ENCODE results near the gene SSBP3.

Gene SSBP3

GRCh38 chr1:54377040-54377691 lies 29.0 kb downstream of the SSBP3 start:
- Mint-ChIP-seq H3K4me1 (ENCODE audit: low read depth) (peaks cover 87% of the 10 kb centered on the region), H3K27me3 (no peaks in the 10 kb centered on the region), H3K36me3 (ENCODE audit: low read depth) (peaks cover 25% of the 10 kb centered on the region), H3K27ac (peak overlapping the region; percentile 51), H3K4me3 (peak overlapping the region; percentile 33), H3K9me3 (no peaks in the 10 kb centered on the region)
- no peak for DNase-seq

GRCh38 chr1:54376430-54377039 lies 29.7 kb downstream of the SSBP3 start:
- H3K4me1 Mint-ChIP-seq (ENCODE audit: low read depth), result peaks cover 89% of the 10 kb centered on the region
- H3K27me3 Mint-ChIP-seq, result no peaks in the 10 kb centered on the region
- no peaks in the 10 kb centered on the region for H3K9me3 Mint-ChIP-seq
- H3K4me3 Mint-ChIP-seq, result peak overlapping the region; percentile 33
- H3K27ac Mint-ChIP-seq, result peak overlapping the region; percentile 51
- H3K36me3 Mint-ChIP-seq (ENCODE audit: low read depth), result peaks cover 23% of the 10 kb centered on the region
- peak; percentile 54 for DNase-seq

- peaks cover 87% of the 10 kb centered on the region for H3K4me1 Mint-ChIP-seq (ENCODE audit: low read depth)
- H3K36me3 Mint-ChIP-seq (ENCODE audit: low read depth), result peaks cover 21% of the 10 kb centered on the region
- no peaks in the 10 kb centered on the region for H3K27me3 Mint-ChIP-seq
- DNase-seq, result no peak
- H3K9me3 Mint-ChIP-seq, result no peaks in the 10 kb centered on the region
- peak overlapping the region; percentile 51 for H3K27ac Mint-ChIP-seq
- H3K4me3 Mint-ChIP-seq, result no peak overlapping the region
Observed at GRCh38 chr1:54375712-54376429, 30.3 kb downstream of the SSBP3 start.

- Mint-ChIP-seq H3K36me3 (ENCODE audit: low read depth) (peaks cover 23% of the 10 kb centered on the region), H3K27ac (no peak overlapping the region), H3K4me1 (ENCODE audit: low read depth) (peaks cover 82% of the 10 kb centered on the region), H3K27me3 (no peaks in the 10 kb centered on the region), H3K4me3 (no peak overlapping the region), H3K9me3 (no peaks in the 10 kb centered on the region)
- no peak for DNase-seq
Observed at GRCh38 chr1:54375298-54375697, 30.9 kb downstream of the SSBP3 start.

GRCh38 chr1:54374766-54375165 lies 31.4 kb downstream of the SSBP3 start:
- DNase-seq, result no peak
- Mint-ChIP-seq H3K9me3 (no peaks in the 10 kb centered on the region), H3K4me1 (ENCODE audit: low read depth) (peaks cover 80% of the 10 kb centered on the region), H3K36me3 (ENCODE audit: low read depth) (peaks cover 25% of the 10 kb centered on the region), H3K27ac (peak overlapping the region; percentile 24), H3K27me3 (no peaks in the 10 kb centered on the region), H3K4me3 (no peak overlapping the region)

- DNase-seq, result no peak
Observed at GRCh38 chr1:54372978-54373377, 33.2 kb downstream of the SSBP3 start.

GRCh38 chr1:54371942-54372275 lies 34.3 kb downstream of the SSBP3 start:
- Mint-ChIP-seq H3K36me3 (ENCODE audit: low read depth) (peaks cover 22% of the 10 kb centered on the region), H3K27me3 (no peaks in the 10 kb centered on the region), H3K4me3 (no peak overlapping the region), H3K9me3 (no peaks in the 10 kb centered on the region), H3K27ac (no peak overlapping the region), H3K4me1 (ENCODE audit: low read depth) (peaks cover 64% of the 10 kb centered on the region)
- DNase-seq, result no peak

More at GRCh38 chr1:54372978-54373377, 33.2 kb downstream of the SSBP3 start:
- Mint-ChIP-seq H3K27me3 (no peaks in the 10 kb centered on the region), H3K4me3 (no peak overlapping the region), H3K4me1 (ENCODE audit: low read depth) (peaks cover 74% of the 10 kb centered on the region), H3K27ac (no peak overlapping the region), H3K36me3 (ENCODE audit: low read depth) (peaks cover 24% of the 10 kb centered on the region), H3K9me3 (no peaks in the 10 kb centered on the region)

GRCh38 chr1:54371038-54371941 lies 34.9 kb downstream of the SSBP3 start:
- peaks cover 58% of the 10 kb centered on the region for H3K4me1 Mint-ChIP-seq (ENCODE audit: low read depth)
- no peaks in the 10 kb centered on the region for H3K27me3 Mint-ChIP-seq
- H3K36me3 Mint-ChIP-seq (ENCODE audit: low read depth), result peaks cover 22% of the 10 kb centered on the region
- H3K27ac Mint-ChIP-seq, result no peak overlapping the region
- DNase-seq, result no peak
- H3K9me3 Mint-ChIP-seq, result no peaks in the 10 kb centered on the region
- H3K4me3 Mint-ChIP-seq, result no peak overlapping the region

GRCh38 chr1:54370287-54370989 lies 35.8 kb downstream of the SSBP3 start:
- Mint-ChIP-seq H3K4me1 (ENCODE audit: low read depth) (peaks cover 60% of the 10 kb centered on the region), H3K36me3 (ENCODE audit: low read depth) (peaks cover 24% of the 10 kb centered on the region), H3K27ac (no peak overlapping the region), H3K27me3 (no peaks in the 10 kb centered on the region), H3K9me3 (no peaks in the 10 kb centered on the region), H3K4me3 (no peak overlapping the region)
- no peak for DNase-seq

- H3K4me3 Mint-ChIP-seq, result no peak overlapping the region
- no peak overlapping the region for H3K27ac Mint-ChIP-seq
- no peaks in the 10 kb centered on the region for H3K27me3 Mint-ChIP-seq
- DNase-seq, result no peak
- H3K4me1 Mint-ChIP-seq (ENCODE audit: low read depth), result peaks cover 59% of the 10 kb centered on the region
- peaks cover 17% of the 10 kb centered on the region for H3K36me3 Mint-ChIP-seq (ENCODE audit: low read depth)
- H3K9me3 Mint-ChIP-seq, result no peaks in the 10 kb centered on the region
Observed at GRCh38 chr1:54367613-54368012, 38.6 kb downstream of the SSBP3 start.

GRCh38 chr1:54365847-54366246 lies 40.3 kb downstream of the SSBP3 start:
- Mint-ChIP-seq H3K36me3 (ENCODE audit: low read depth) (peaks cover 17% of the 10 kb centered on the region), H3K27me3 (no peaks in the 10 kb centered on the region), H3K9me3 (no peaks in the 10 kb centered on the region), H3K27ac (no peak overlapping the region), H3K4me1 (ENCODE audit: low read depth) (peaks cover 61% of the 10 kb centered on the region), H3K4me3 (no peak overlapping the region)
- DNase-seq, result no peak

- DNase-seq, result no peak
- H3K36me3 Mint-ChIP-seq (ENCODE audit: low read depth), result peaks cover 15% of the 10 kb centered on the region
- peaks cover 64% of the 10 kb centered on the region for H3K4me1 Mint-ChIP-seq (ENCODE audit: low read depth)
- H3K27ac Mint-ChIP-seq, result no peak overlapping the region
- H3K9me3 Mint-ChIP-seq, result no peaks in the 10 kb centered on the region
- H3K27me3 Mint-ChIP-seq, result no peaks in the 10 kb centered on the region
- H3K4me3 Mint-ChIP-seq, result no peak overlapping the region
Observed at GRCh38 chr1:54365398-54365797, 40.8 kb downstream of the SSBP3 start.

- no peaks in the 10 kb centered on the region for H3K27me3 Mint-ChIP-seq
- no peak overlapping the region for H3K27ac Mint-ChIP-seq
- no peak for DNase-seq
- peaks cover 11% of the 10 kb centered on the region for H3K36me3 Mint-ChIP-seq (ENCODE audit: low read depth)
- peaks cover 67% of the 10 kb centered on the region for H3K4me1 Mint-ChIP-seq (ENCODE audit: low read depth)
- no peaks in the 10 kb centered on the region for H3K9me3 Mint-ChIP-seq
- no peak overlapping the region for H3K4me3 Mint-ChIP-seq
Observed at GRCh38 chr1:54364995-54365394, 41.2 kb downstream of the SSBP3 start.

- peaks cover 9% of the 10 kb centered on the region for H3K36me3 Mint-ChIP-seq (ENCODE audit: low read depth)
- H3K4me1 Mint-ChIP-seq (ENCODE audit: low read depth), result peaks cover 68% of the 10 kb centered on the region
- no peak overlapping the region for H3K4me3 Mint-ChIP-seq
- H3K27me3 Mint-ChIP-seq, result no peaks in the 10 kb centered on the region
- no peaks in the 10 kb centered on the region for H3K9me3 Mint-ChIP-seq
- no peak for DNase-seq
- H3K27ac Mint-ChIP-seq, result no peak overlapping the region
Observed at GRCh38 chr1:54364582-54364981, 41.6 kb downstream of the SSBP3 start.

Measured in activated T-cell treated with anti-CD3 and anti-CD28 coated beads, Interleukin-2, amount 50 U/mL, for 24 hours (primary cell).